Smooth muscle cell (in vitro differentiated cells): ENCODE measurements around the gene VAPA. TPM values are rescaled to one million over a fixed set of nuclear protein-coding genes. Genes with fewer than 3 reads are reported as not detected.
A peak's percentile ranks its signal among the peaks of the same experiment; 100 is the strongest.

Experiments used
- DNase-seq: peaks from one replicate; lab custom pipeline; 2025; ENCODE audit not compliant: unreplicated experiment; lab: John Stamatoyannopoulos, UW
- H2AFZ ChIP-seq: fragments of 200-600 bp; sonication (generic); 2 replicates; pipeline ENCODE4 v1.6.0; 2016; ENCODE audit warnings: antibody characterized with exemption, low read depth, mild to moderate bottlenecking
- H3F3A ChIP-seq: fragments of 200-600 bp; sonication (generic); 2 replicates; pipeline ENCODE4 v1.6.0; 2017; ENCODE audit warnings: antibody characterized with exemption, low read depth
- H3K27ac ChIP-seq: fragments of 200-600 bp; sonication (generic); 2 replicates; pipeline ENCODE4 v1.5.1; 2016; ENCODE audit warnings: low read depth, mild to moderate bottlenecking
- H3K27me3 ChIP-seq: fragments of 200-600 bp; sonication (generic); 2 replicates; pipeline ENCODE4 v1.6.1; 2016; ENCODE audit warnings: low read depth, mild to moderate bottlenecking
- H3K36me3 ChIP-seq: fragments of 200-600 bp; sonication (generic); 2 replicates; pipeline ENCODE4 v1.5.1; 2016; ENCODE audit warnings: low read depth
- H3K4me1 ChIP-seq: fragments of 200-600 bp; sonication (generic); 2 replicates; pipeline ENCODE4 v1.5.1; 2016; ENCODE audit warnings: low read depth
- H3K4me2 ChIP-seq: fragments of 200-600 bp; sonication (generic); 2 replicates; pipeline ENCODE4 v1.6.0; 2016; ENCODE audit warnings: mild to moderate bottlenecking
- H3K4me3 ChIP-seq: fragments of 200-600 bp; sonication (generic); 2 replicates; pipeline ENCODE4 v1.5.1; 2016; ENCODE audit warnings: mild to moderate bottlenecking
- H3K79me2 ChIP-seq: fragments of 200-600 bp; sonication (generic); 2 replicates; pipeline ENCODE4 v1.6.0; 2016; ENCODE audit warnings: low read depth, mild to moderate bottlenecking
- H3K9ac ChIP-seq: fragments of 200-600 bp; sonication (generic); 2 replicates; pipeline ENCODE4 v1.6.0; 2016; ENCODE audit warnings: low read depth
- H3K9me3 ChIP-seq: fragments of 200-600 bp; sonication (generic); replicated peaks from 2 replicates; pipeline ENCODE4 v1.5.1; 2016; ENCODE audit warnings: low read depth
- H4K20me1 ChIP-seq: fragments of 200-600 bp; sonication (generic); 2 replicates; pipeline ENCODE4 v1.6.0; 2016; ENCODE audit warnings: low read depth
- WGBS: methylation state at CpG from one replicate; pipeline ENCODE4 v1.1.7; 2016; ENCODE audit warnings: low lambda C conversion rate; 5-methylcytosine and 5-hydroxymethylcytosine counted together
- polyA plus RNA-seq: library from polyadenylated mRNA; unstranded; fragments of >200 nt; fragmentation: Nextera tagmentation; extraction: Ambion mirVana; gene quantifications from 2 replicates; pipeline ENCODE4 v1.2.1, GENCODE V29; 2016
- total RNA-seq: library from RNA; depleted of rRNA; stranded (reverse); fragments of >200 nt; gene quantifications from 2 replicates; pipeline ENCODE4 v1.2.3, GENCODE V29; 2014
- TF ChIP-seq, protein P1 (sequence below): fragments of 200-600 bp; sonication (generic); IDR thresholded peaks from 2 replicates; pipeline ENCODE4 v1.5.1; 2017; ENCODE audit warnings: borderline replicate concordance, mild to moderate bottlenecking, antibody characterized with exemption; ENCODE audit not compliant: insufficient read depth, poor library complexity, severe bottlenecking

The VAPA gene
- total and polyA plus RNA-seq, 2 experiments from 2014 or later: 315 to 350 TPM

DNA sequence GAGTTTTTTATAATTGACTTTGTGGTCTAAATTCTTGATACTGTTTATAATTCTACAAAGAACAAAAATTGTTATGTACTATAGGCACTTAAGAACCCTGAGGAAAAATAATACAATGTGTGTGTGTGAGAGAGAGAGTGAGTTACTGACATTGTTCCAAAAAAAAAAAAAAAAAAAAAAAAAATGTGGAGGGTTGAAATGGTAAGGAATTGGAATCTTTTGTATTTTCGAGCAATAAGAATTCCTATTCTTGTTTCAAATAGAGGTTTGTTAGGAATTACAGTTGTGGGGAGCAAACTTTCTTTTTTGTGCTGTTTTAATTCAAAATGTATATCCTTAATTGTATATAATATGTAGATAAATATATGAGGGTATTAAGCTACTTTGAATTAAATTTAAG lies 45.7 kb downstream of the VAPA start:
- no peak overlapping the region for H3K4me3 ChIP-seq
- no peaks in the 10 kb centered on the region for H3K9me3 ChIP-seq
- TF ChIP-seq, protein P1, sequence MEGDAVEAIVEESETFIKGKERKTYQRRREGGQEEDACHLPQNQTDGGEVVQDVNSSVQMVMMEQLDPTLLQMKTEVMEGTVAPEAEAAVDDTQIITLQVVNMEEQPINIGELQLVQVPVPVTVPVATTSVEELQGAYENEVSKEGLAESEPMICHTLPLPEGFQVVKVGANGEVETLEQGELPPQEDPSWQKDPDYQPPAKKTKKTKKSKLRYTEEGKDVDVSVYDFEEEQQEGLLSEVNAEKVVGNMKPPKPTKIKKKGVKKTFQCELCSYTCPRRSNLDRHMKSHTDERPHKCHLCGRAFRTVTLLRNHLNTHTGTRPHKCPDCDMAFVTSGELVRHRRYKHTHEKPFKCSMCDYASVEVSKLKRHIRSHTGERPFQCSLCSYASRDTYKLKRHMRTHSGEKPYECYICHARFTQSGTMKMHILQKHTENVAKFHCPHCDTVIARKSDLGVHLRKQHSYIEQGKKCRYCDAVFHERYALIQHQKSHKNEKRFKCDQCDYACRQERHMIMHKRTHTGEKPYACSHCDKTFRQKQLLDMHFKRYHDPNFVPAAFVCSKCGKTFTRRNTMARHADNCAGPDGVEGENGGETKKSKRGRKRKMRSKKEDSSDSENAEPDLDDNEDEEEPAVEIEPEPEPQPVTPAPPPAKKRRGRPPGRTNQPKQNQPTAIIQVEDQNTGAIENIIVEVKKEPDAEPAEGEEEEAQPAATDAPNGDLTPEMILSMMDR: no peak
- H3K36me3 ChIP-seq: no peaks in the 10 kb centered on the region
- peaks cover 8% of the 10 kb centered on the region for H3K79me2 ChIP-seq
- no peaks in the 10 kb centered on the region for H3K4me1 ChIP-seq
- H3K27me3 ChIP-seq: no peaks in the 10 kb centered on the region
- peaks cover 17% of the 10 kb centered on the region for H3F3A ChIP-seq
- H3K9ac ChIP-seq: no peak overlapping the region
- H3K27ac ChIP-seq: no peak overlapping the region
- no peak overlapping the region for H2AFZ ChIP-seq
- WGBS: 91% methylated on average over 1 of the region's 1 CpG
- no peak for DNase-seq
- peaks cover 55% of the 10 kb centered on the region for H4K20me1 ChIP-seq
- H3K4me2 ChIP-seq: no peak overlapping the region

GRCh38 chr18:9960258-9960904 lies 46.6 kb downstream of the VAPA start:
- Histone ChIP-seq H3K79me2 (peaks cover under 1% of the 10 kb centered on the region), H3K9ac (no peak overlapping the region), H3K4me1 (no peaks in the 10 kb centered on the region), H3K4me3 (no peak overlapping the region), H3K27me3 (no peaks in the 10 kb centered on the region), H3K36me3 (no peaks in the 10 kb centered on the region), H3K9me3 (no peaks in the 10 kb centered on the region), H3K4me2 (no peak overlapping the region), H3F3A (peaks cover 13% of the 10 kb centered on the region), H4K20me1 (peaks cover 48% of the 10 kb centered on the region), H3K27ac (peak overlapping the region; percentile 5), H2AFZ (no peak overlapping the region)
- DNase-seq: no peak
- 63% methylated on average over 7 of the region's 7 CpGs for WGBS
- TF ChIP-seq, protein P1: no peak

GRCh38 chr18:9961041-9961440 lies 47.2 kb downstream of the VAPA start:
- Histone ChIP-seq H3K4me2 (no peak overlapping the region), H4K20me1 (peaks cover 43% of the 10 kb centered on the region), H3K4me3 (no peak overlapping the region), H3F3A (peaks cover 8% of the 10 kb centered on the region), H3K9me3 (no peaks in the 10 kb centered on the region), H3K79me2 (no peaks in the 10 kb centered on the region), H3K4me1 (no peaks in the 10 kb centered on the region), H3K9ac (no peak overlapping the region), H3K27me3 (no peaks in the 10 kb centered on the region), H3K36me3 (no peaks in the 10 kb centered on the region), H2AFZ (no peak overlapping the region), H3K27ac (peak overlapping the region; percentile 5)
- DNase-seq: no peak
- WGBS: 39% methylated on average over 3 of the region's 3 CpGs
- TF ChIP-seq, protein P1: no peak
